ENCODE data around the gene GPX6. TPM values are rescaled to one million over a fixed set of nuclear protein-coding genes. Genes with fewer than 3 reads are reported as not detected.
A peak's percentile ranks its signal among the peaks of the same experiment; 100 is the strongest.

GPX6 gene
- total and polyA plus RNA-seq, 2 of the 13 experiments (the other 11 are each of a cell fraction or from before 2014, with no cell fraction given), result not detected

GRCh38 chr6:28480253-28480932 lies 35.2 kb downstream of the GPX6 start:
- DNase-seq (ENCODE audit: low spot score), result no peak
- FAIRE-seq, result no peak
- intact Hi-C loops (cut with micrococcal nuclease; ENCODE audit: unreplicated experiment), result no loop called here
- POLR2A ChIA-PET, result no interaction called here
- no peak overlapping the region for H3K9ac ChIP-seq (ENCODE audit: insufficient read depth, low read depth, low read length)
- BruUV-seq (replicated peaks), result no TSS peak
- H3K4me1 ChIP-seq (ENCODE audit: insufficient read depth, low read length), result peaks cover 13% of the 10 kb centered on the region
- no peak overlapping the region for H3K27ac ChIP-seq (ENCODE audit: extremely low read length, insufficient read depth, low read length)
- H3K9me3 ChIP-seq (ENCODE audit: low read length), result no peaks in the 10 kb centered on the region
- H3K79me2 ChIP-seq (ENCODE audit: insufficient read depth, low read length), result no peaks in the 10 kb centered on the region
- no peak overlapping the region for H3K4me3 ChIP-seq (replicated peaks in 1 of 3; ENCODE audit: insufficient read depth in 1 of 3, low read depth in 2 of 3, low read length in 3 of 3)
- no peaks in the 10 kb centered on the region for H3K36me3 ChIP-seq (replicated peaks in 1 of 2; ENCODE audit: control insufficient read depth in 1 of 2, insufficient read depth in 2 of 2, low read length in 2 of 2)
- no peak for ATAC-seq
- in situ Hi-C loops (cut with HindIII; ENCODE audit: extremely low pct_ligation_motif_present, low pct_unique_long_range_greater_than_20kb), result no loop called here
- TF ChIP-seq ZNF513 (CRISPR knock-in tag; conservative IDR thresholded peaks at IDR 0.05), result no peak
- 0 out of 2 replicates have a peak, but pooled peaks have one; percentile 43 for TF ChIP-seq NFE2L2 (IDR thresholded peaks at IDR 0.05; ENCODE audit: low read length)
- no peak overlapping the region for H2AFZ ChIP-seq (ENCODE audit: low read length)
- H3K27me3 ChIP-seq (ENCODE audit: control insufficient read depth in 1 of 2, insufficient read depth in 2 of 2, low read length in 2 of 2), result peaks cover 0 to 44% of the 10 kb centered on the region in 2 experiments; a peak in 4 of 5 replicates
- H3K4me2 ChIP-seq (ENCODE audit: low read depth, low read length), result no peak overlapping the region
- WGBS (ENCODE audit: low lambda C conversion rate), result 22% methylated on average over 9 of the region's 9 CpGs
- no peaks in the 10 kb centered on the region for H4K20me1 ChIP-seq (ENCODE audit: insufficient read depth, low read length)
- CTCF ChIA-PET (ENCODE audit: low intra/inter-chr PET ratio, low total read pairs), result no interaction called here

- POLR2A ChIA-PET, result no interaction called here
- no peaks in the 10 kb centered on the region for H4K20me1 ChIP-seq (ENCODE audit: insufficient read depth, low read length)
- no peak overlapping the region for H3K4me3 ChIP-seq (replicated peaks in 1 of 3; ENCODE audit: insufficient read depth in 1 of 3, low read depth in 2 of 3, low read length in 3 of 3)
- FAIRE-seq (no peak), DNase-seq (ENCODE audit: low spot score) (no peak), ATAC-seq (no peak)
- no peak overlapping the region for H3K27ac ChIP-seq (ENCODE audit: extremely low read length, insufficient read depth, low read length)
- H3K9ac ChIP-seq (ENCODE audit: insufficient read depth, low read depth, low read length), result no peak overlapping the region
- H3K27me3 ChIP-seq (ENCODE audit: control insufficient read depth in 1 of 2, insufficient read depth in 2 of 2, low read length in 2 of 2), result peaks cover 0 to 44% of the 10 kb centered on the region in 2 experiments; a peak in 4 of 5 replicates
- H3K4me2 ChIP-seq (ENCODE audit: low read depth, low read length), result peak overlapping the region; percentile 56
- H3K36me3 ChIP-seq (replicated peaks in 1 of 2; ENCODE audit: control insufficient read depth in 1 of 2, insufficient read depth in 2 of 2, low read length in 2 of 2), result no peaks in the 10 kb centered on the region
- H3K9me3 ChIP-seq (ENCODE audit: low read length), result no peaks in the 10 kb centered on the region
- in situ Hi-C loops (cut with HindIII; ENCODE audit: extremely low pct_ligation_motif_present, low pct_unique_long_range_greater_than_20kb) (no loop called here), intact Hi-C loops (cut with micrococcal nuclease; ENCODE audit: unreplicated experiment) (no loop called here)
- H3K4me1 ChIP-seq (ENCODE audit: insufficient read depth, low read length), result peaks cover 17% of the 10 kb centered on the region
- WGBS (ENCODE audit: low lambda C conversion rate), result 42% methylated on average over 12 of the region's 12 CpGs
- CTCF ChIA-PET (ENCODE audit: low intra/inter-chr PET ratio, low total read pairs), result no interaction called here
- H3K79me2 ChIP-seq (ENCODE audit: insufficient read depth, low read length), result no peaks in the 10 kb centered on the region
- TF ChIP-seq ZNF547 (CRISPR knock-in tag; IDR thresholded peaks at IDR 0.05) (no peak), GATA4 (IDR thresholded peaks at IDR 0.05; ENCODE audit: borderline replicate concordance, low read depth) (no peak), EZH2 (conservative IDR thresholded peaks at IDR 0.05; ENCODE audit: low read depth, low read length) (no peak), ATF1 (CRISPR knock-in tag; IDR thresholded peaks at IDR 0.05) (no peak)
- no peak overlapping the region for H2AFZ ChIP-seq (ENCODE audit: low read length)
- BruUV-seq (replicated peaks), result no TSS peak
Measured at GRCh38 chr6:28478518-28478917, 37.1 kb downstream of the GPX6 start.
